Stimulated activated CD8-positive, alpha-beta memory T cell treated with anti-CD3 and anti-CD28 coated beads, Interleukin-12 subunit alpha, Interleukin-12 subunit beta, amount 100 ng/mL, for 1 hour (primary cell): Measurements from ENCODE around the gene CCDC17.

Experiments used
- DNase-seq: peaks from one replicate; pipeline ENCODE4 v3.0.0-alpha.2; 2020; ENCODE audit warnings: low read depth

CCDC17 gene

DNA sequence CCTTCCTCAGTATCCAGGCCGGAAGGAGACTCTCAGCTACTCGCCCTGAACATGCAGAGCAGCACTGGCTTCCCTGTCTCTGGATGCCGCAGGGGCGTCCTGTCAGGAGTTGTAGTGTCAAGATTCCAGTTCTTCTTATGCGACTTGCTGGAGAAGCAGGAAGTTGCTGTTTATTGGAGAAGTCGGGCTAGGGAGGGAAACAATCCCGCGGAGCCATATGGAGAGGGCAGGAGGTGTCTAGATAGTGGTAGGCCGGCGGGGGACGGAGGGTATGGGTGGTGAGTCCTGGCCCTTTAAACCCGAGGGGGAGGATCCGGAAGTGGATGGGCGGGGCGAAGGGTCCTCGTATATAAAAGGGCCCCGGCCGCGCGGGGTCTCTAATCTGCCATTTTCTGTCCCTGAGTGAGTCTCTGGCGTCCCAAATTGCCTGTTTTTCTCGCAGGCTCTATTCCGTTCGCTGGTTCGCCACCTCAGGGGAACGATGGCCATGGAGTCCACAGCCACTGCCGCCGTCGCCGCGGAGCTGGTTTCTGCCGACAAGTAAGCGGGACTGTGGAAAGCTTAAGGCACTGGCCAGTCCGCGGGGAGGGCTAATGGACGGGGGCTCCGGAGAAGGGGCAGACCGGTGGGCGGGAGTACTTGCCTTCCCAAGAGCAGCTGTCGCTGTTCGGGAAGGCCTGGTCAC is 40.0 kb downstream of the CCDC17 start, which contains the start of gene NASP:
Gene NASP, plus strand, starts transcription at position 376 of the 685 bp plus-strand sequence. Its CDS starts 106 bp downstream, at position 482.
- peak; percentile 86 for DNase-seq

DNA sequence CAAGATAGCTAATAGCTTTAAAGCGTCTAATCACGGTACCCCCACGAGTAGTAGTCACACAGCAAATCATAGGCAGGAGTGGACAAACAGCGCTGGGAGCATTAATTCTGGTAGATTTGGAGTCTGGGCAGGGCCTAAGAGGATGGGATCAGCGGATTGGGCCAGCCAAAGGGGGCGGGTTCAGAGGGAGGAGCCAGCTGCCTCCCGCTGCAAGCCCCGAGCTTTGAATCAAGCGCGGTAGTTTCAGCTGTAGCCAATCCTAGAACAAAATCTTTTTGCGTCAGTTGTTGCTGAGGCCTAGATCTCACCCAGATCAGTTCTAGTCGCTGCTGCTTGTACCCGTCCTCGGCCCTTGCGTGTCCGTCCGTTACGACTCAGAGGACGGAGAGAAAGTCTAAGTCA is 40.6 kb downstream of the CCDC17 start:
- DNase-seq: peak; percentile 86

DNA sequence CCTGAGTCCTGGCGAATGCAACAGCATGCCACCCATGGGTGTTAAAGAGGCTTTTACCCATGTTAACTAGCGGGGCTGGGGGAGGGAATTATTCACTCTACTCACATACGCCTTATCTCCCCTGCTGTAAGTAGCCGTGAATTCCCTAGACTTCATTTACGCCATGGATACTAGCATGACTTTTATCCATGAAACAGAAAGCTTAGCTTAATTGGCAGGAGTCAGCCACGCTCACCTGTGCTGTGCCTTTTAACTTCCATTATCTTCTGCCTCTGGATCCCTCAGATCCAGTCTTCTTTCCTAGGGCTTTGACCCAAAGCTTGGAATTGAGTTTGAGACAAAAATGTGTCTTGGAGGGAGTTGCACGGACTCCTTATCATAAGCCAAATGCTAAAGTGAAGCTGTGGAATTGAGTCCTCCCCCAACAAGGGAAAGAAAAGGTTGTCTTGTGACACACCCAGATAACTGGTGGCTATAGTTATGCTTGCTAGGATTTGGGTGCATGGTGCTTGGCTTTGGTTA is 49.7 kb downstream of the CCDC17 start:
- no peak for DNase-seq

- DNase-seq: no peak
Observed at GRCh38 chr1:45573231-45573804, 50.5 kb downstream of the CCDC17 start.

DNA sequence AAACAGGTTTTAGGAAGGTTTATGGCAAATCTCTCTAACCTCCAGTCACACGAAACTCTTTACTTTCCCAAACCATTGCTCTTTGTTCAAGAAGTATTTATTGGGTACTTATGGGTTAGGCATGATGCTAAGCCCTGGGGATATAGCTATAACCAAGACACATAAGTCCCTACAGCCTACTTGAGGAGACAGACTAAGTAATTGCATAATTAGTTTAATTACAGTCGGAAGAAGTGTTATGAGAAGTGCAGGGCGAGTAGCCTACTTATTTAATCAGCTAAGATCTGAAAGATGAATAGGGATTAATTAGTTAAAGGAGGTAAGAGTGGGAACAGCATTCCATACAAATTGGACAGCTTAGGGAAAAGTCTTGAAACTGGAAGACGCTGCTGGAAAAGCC is 53.2 kb downstream of the CCDC17 start:
- DNase-seq: no peak
